Uterus (tissue), 4 donors: ENCODE results near the gene NEUROD2. TPM values are rescaled to one million over a fixed set of nuclear protein-coding genes. Genes with fewer than 3 reads are reported as not detected.
A peak's percentile ranks its signal among the peaks of the same experiment; 100 is the strongest.

Experiments used
- DNase-seq, 2 donors: peaks; one replicate each; pipeline ENCODE4 v3.0.0-alpha.2; 2019 to 2020
- H3K27ac ChIP-seq, 2 donors: fragments of 200-600 bp; sonication (generic); 1 replicate in 1 of 2; 2 replicates in 1 of 2; pipeline ENCODE4 v1.5.1; 2016 to 2018
- H3K27me3 ChIP-seq, 2 donors: fragments of 200-600 bp; sonication (generic); one replicate each; pipeline ENCODE4 v1.5.1; 2018 to 2019; ENCODE audit warnings: control low read depth in 1 of 2
- H3K36me3 ChIP-seq, 2 donors: fragments of 200-600 bp; sonication (generic); one replicate each; pipeline ENCODE4 v1.5.1; 2019; ENCODE audit warnings: control low read depth in 1 of 2
- H3K4me1 ChIP-seq, 2 donors: fragments of 200-600 bp; sonication (generic); one replicate each; pipeline ENCODE4 v1.5.1; 2018 to 2019; ENCODE audit warnings: control low read depth in 1 of 2
- H3K4me3 ChIP-seq, 2 donors: fragments of 200-600 bp; sonication (generic); 1 replicate in 1 of 2; 2 replicates in 1 of 2; pipeline ENCODE4 v1.5.1; 2018 to 2019; ENCODE audit warnings: mild to moderate bottlenecking in 1 of 2
- H3K9me3 ChIP-seq, 2 donors: fragments of 200-600 bp; sonication (generic); one replicate each; pipeline ENCODE4 v1.5.1; 2019; ENCODE audit warnings: control low read depth in 1 of 2
- CTCF ChIP-seq, 4 experiments: fragments of 200-600 bp in 2 of 4; fragments of 450-650 bp in 2 of 4; sonication (generic) in 2 of 4; IDR thresholded peaks; one replicate each; pipeline ENCODE4 v1.5.1; 2016 to 2019; ENCODE audit warnings: antibody characterized with exemption in 4 of 4, mild to moderate bottlenecking in 2 of 4, moderate library complexity in 1 of 4
- POLR2A ChIP-seq, 2 donors: fragments of 450-650 bp; IDR thresholded peaks; one replicate each; pipeline ENCODE4 v1.6.1; 2016; ENCODE audit warnings: antibody characterized with exemption in 2 of 2, mild to moderate bottlenecking in 1 of 2, moderate library complexity in 1 of 2
- intact Hi-C: fragments of 100-400 bp; cut with DNase I; formaldehyde crosslinking; loops from one replicate; pipeline ENCODE4 v1.15.1; 2023; ENCODE audit warnings: low total_unique reads
- total RNA-seq, 4 donors: library from RNA; depleted of rRNA in 3 of 4; stranded (reverse); fragments of >200 nt in 3 of 4; gene quantifications; one replicate each; pipeline versions ENCODE4 v1.1.0 to v1.2.4, GENCODE V29; 2014 to 2023
- donor health status: DM: yes; HTN: yes; CAD: no.

The NEUROD2 gene
- total RNA-seq, 4 donors from 2014 or later, result not detected

- Histone ChIP-seq H3K27me3 (no peaks in the 10 kb centered on the region), H3K4me3 (no peak overlapping the region), H3K36me3 (no peaks in the 10 kb centered on the region), H3K4me1 (no peaks in the 10 kb centered on the region), H3K9me3 (no peaks in the 10 kb centered on the region), H3K27ac (peak overlapping the region in 1 of 2 donors; percentile 15)
- TF ChIP-seq CTCF (IDR thresholded peaks at IDR 0.05), result no peak
- intact Hi-C loops, result no loop called here
- no peak for DNase-seq
These were observed 44.3 kb upstream of the NEUROD2 start for GRCh38 chr17:39651923-39652586.

- intact Hi-C loops, result no loop called here
These were observed 42.4 kb upstream of the NEUROD2 start for GRCh38 chr17:39650121-39650579.

GRCh38 chr17:39648616-39649366 lies 41.1 kb upstream of the NEUROD2 start:
- no peaks in the 10 kb centered on the region for H3K27me3 ChIP-seq
- no peak for DNase-seq
- H3K4me3 ChIP-seq, result no peak overlapping the region
- H3K36me3 ChIP-seq, result no peaks in the 10 kb centered on the region
- no peaks in the 10 kb centered on the region for H3K9me3 ChIP-seq
- H3K4me1 ChIP-seq, result no peaks in the 10 kb centered on the region
- TF ChIP-seq POLR2A (IDR thresholded peaks at IDR 0.05) (no peak), CTCF (IDR thresholded peaks at IDR 0.05) (no peak)
- intact Hi-C loops, result no loop called here
- H3K27ac ChIP-seq, result no peak overlapping the region

More at GRCh38 chr17:39650121-39650579, 42.4 kb upstream of the NEUROD2 start:
- no peak overlapping the region for H3K4me3 ChIP-seq
- no peaks in the 10 kb centered on the region for H3K27me3 ChIP-seq
- no peaks in the 10 kb centered on the region for H3K36me3 ChIP-seq
- no peak for DNase-seq
- no peaks in the 10 kb centered on the region for H3K4me1 ChIP-seq
- TF ChIP-seq CTCF (IDR thresholded peaks at IDR 0.05) (no peak), POLR2A (IDR thresholded peaks at IDR 0.05) (no peak)
- H3K27ac ChIP-seq, result no peak overlapping the region
- no peaks in the 10 kb centered on the region for H3K9me3 ChIP-seq

GRCh38 chr17:39647256-39647655 lies 39.5 kb upstream of the NEUROD2 start:
- Histone ChIP-seq H3K9me3 (no peaks in the 10 kb centered on the region), H3K27ac (no peak overlapping the region), H3K27me3 (no peaks in the 10 kb centered on the region), H3K36me3 (no peaks in the 10 kb centered on the region), H3K4me3 (no peak overlapping the region), H3K4me1 (no peaks in the 10 kb centered on the region)
- DNase-seq, result no peak
- no peak for TF ChIP-seq POLR2A (IDR thresholded peaks at IDR 0.05)
- TF ChIP-seq CTCF (IDR thresholded peaks at IDR 0.05), result no peak
- intact Hi-C loops, result no loop called here

GRCh38 chr17:39643271-39643670 lies 35.6 kb upstream of the NEUROD2 start:
- no peak for DNase-seq
- no peak overlapping the region for H3K4me3 ChIP-seq
- peaks cover 3 to 5% of the 10 kb centered on the region in 2 donors for H3K4me1 ChIP-seq
- no peaks in the 10 kb centered on the region for H3K36me3 ChIP-seq
- intact Hi-C loops, result no loop called here
- no peaks in the 10 kb centered on the region for H3K27me3 ChIP-seq
- H3K27ac ChIP-seq, result no peak overlapping the region
- no peaks in the 10 kb centered on the region for H3K9me3 ChIP-seq
- TF ChIP-seq POLR2A (IDR thresholded peaks at IDR 0.05), result no peak
- TF ChIP-seq CTCF (IDR thresholded peaks at IDR 0.05), result no peak
